Gastrocnemius medialis (tissue), 4 donors: ENCODE measurements around the gene CPXM1.

Experiments
- CTCF ChIP-seq, 5 experiments: fragments of 450-650 bp in 3 of 5; fragments of 200-600 bp in 2 of 5; sonication (generic) in 2 of 5; IDR thresholded peaks in 4 of 5; conservative IDR thresholded peaks in 1 of 5; 1 replicate in 4 of 5; 2 replicates in 1 of 5; pipeline ENCODE4 v1.5.1; 2016 to 2019; ENCODE audit warnings: antibody characterized with exemption in 5 of 5, mild to moderate bottlenecking in 3 of 5, moderate library complexity in 3 of 5
- POLR2A ChIP-seq, 2 donors: fragments of 450-650 bp; IDR thresholded peaks; one replicate each; pipeline ENCODE4 v1.6.1; 2017; ENCODE audit warnings: antibody characterized with exemption in 2 of 2, mild to moderate bottlenecking in 2 of 2, moderate library complexity in 2 of 2

GRCh38 chr20:2829376-2829775, 28.9 kb upstream of the CPXM1 start:
- no peak for TF ChIP-seq CTCF (IDR thresholded peaks at IDR 0.05 in 4 of 5, conservative IDR thresholded peaks at IDR 0.05 in 1 of 5)
- TF ChIP-seq POLR2A (IDR thresholded peaks at IDR 0.05): no peak
